Esophagus muscularis mucosa (tissue), 3 donors: ENCODE measurements around the gene NRXN2.

Experiments used
- CTCF ChIP-seq, 3 experiments: fragments of 200-600 bp in 2 of 3; fragments of 450-650 bp in 1 of 3; sonication (generic) in 2 of 3; IDR thresholded peaks; one replicate each; pipeline ENCODE4 v1.5.1; 2017 to 2019; ENCODE audit warnings: antibody characterized with exemption in 3 of 3, mild to moderate bottlenecking in 2 of 3, moderate library complexity in 1 of 3
- POLR2A ChIP-seq: fragments of 450-650 bp; IDR thresholded peaks from one replicate; pipeline ENCODE4 v1.6.1; 2017; ENCODE audit warnings: antibody characterized with exemption, moderate library complexity, mild to moderate bottlenecking, low read depth

- TF ChIP-seq CTCF (IDR thresholded peaks at IDR 0.05), result no peak
- no peak for TF ChIP-seq POLR2A
Measured at GRCh38 chr11:64770120-64770519, 47.1 kb upstream of the NRXN2 start.
